ENCODE results near the gene CCSER1.
"Not testable (repeated sequence)": the region's sequence is repeated elsewhere in the genome, so short reads cannot be mapped to it uniquely, and the experiment has no call there.

- TF ChIP-seq, protein P1, sequence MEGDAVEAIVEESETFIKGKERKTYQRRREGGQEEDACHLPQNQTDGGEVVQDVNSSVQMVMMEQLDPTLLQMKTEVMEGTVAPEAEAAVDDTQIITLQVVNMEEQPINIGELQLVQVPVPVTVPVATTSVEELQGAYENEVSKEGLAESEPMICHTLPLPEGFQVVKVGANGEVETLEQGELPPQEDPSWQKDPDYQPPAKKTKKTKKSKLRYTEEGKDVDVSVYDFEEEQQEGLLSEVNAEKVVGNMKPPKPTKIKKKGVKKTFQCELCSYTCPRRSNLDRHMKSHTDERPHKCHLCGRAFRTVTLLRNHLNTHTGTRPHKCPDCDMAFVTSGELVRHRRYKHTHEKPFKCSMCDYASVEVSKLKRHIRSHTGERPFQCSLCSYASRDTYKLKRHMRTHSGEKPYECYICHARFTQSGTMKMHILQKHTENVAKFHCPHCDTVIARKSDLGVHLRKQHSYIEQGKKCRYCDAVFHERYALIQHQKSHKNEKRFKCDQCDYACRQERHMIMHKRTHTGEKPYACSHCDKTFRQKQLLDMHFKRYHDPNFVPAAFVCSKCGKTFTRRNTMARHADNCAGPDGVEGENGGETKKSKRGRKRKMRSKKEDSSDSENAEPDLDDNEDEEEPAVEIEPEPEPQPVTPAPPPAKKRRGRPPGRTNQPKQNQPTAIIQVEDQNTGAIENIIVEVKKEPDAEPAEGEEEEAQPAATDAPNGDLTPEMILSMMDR (conservative IDR thresholded peaks at IDR 0.05) = not testable (repeated sequence)
- TF ChIP-seq EZH2 (IDR thresholded peaks at IDR 0.05; ENCODE audit: low read depth) = not testable (repeated sequence)
Observed at GRCh38 chr4:90838859-90839258, 711.7 kb downstream of the CCSER1 start.

All from PC-9 (cell line).